HepG2 (cell line): ENCODE data around the gene SEPTIN10. TPM values are rescaled to one million over a fixed set of nuclear protein-coding genes. Genes with fewer than 3 reads are reported as not detected.

Experiments
- AHDC1 ChIP-seq: sonication (generic); formaldehyde crosslinking; IDR thresholded peaks from 2 replicates; pipeline ENCODE4 v1.5.1; 2020; ENCODE audit warnings: mild to moderate bottlenecking, missing genetic modification reagents, borderline replicate concordance
- BHLHE40 ChIP-seq: IDR thresholded peaks from 2 replicates; pipeline ENCODE4 v1.6.1; 2011; ENCODE audit warnings: low read length, improper control_type of control experiment
- ELF4 ChIP-seq: sonication (generic); formaldehyde crosslinking; IDR thresholded peaks from 2 replicates; pipeline ENCODE4 v1.5.0; 2020; ENCODE audit warnings: missing genetic modification reagents, mild to moderate bottlenecking, moderate library complexity, borderline replicate concordance
- GATA4 ChIP-seq: sonication (generic); IDR thresholded peaks from 2 replicates; pipeline ENCODE4 v1.6.1; 2016; ENCODE audit warnings: antibody characterized with exemption, low read depth, borderline replicate concordance
- KLF16 ChIP-seq, 2 experiments: sonication (generic) in 1 of 2; formaldehyde crosslinking in 1 of 2; IDR thresholded peaks; 2 replicates each; pipeline versions ENCODE4 v1.6.1 to v1.8.0; 2016 to 2023; ENCODE audit warnings: missing genetic modification reagents in 2 of 2, missing compliant biosample characterization in 1 of 2
- NFYB ChIP-seq: sonication (generic); formaldehyde crosslinking; IDR thresholded peaks from 2 replicates; pipeline ENCODE4 v1.4.0; 2020; ENCODE audit warnings: missing genetic modification reagents
- NR2F6 ChIP-seq, 2 experiments: IDR thresholded peaks; 2 replicates each; pipeline ENCODE4 v1.6.1; 2016; ENCODE audit warnings: antibody characterized with exemption in 1 of 2, mild to moderate bottlenecking in 1 of 2
- REL ChIP-seq: sonication (generic); formaldehyde crosslinking; conservative IDR thresholded peaks from 2 replicates; pipeline ENCODE4 v1.8.0; 2022; ENCODE audit warnings: mild to moderate bottlenecking, missing genetic modification reagents, moderate library complexity
- TRIM24 ChIP-seq: sonication (generic); formaldehyde crosslinking; IDR thresholded peaks from 2 replicates; pipeline ENCODE4 v1.8.0; 2022; ENCODE audit warnings: mild to moderate bottlenecking, missing genetic modification reagents
- ZBTB34 ChIP-seq: sonication (generic); formaldehyde crosslinking; IDR thresholded peaks from 2 replicates; pipeline ENCODE4 v1.8.0; 2022; ENCODE audit warnings: mild to moderate bottlenecking, missing genetic modification reagents
- ZKSCAN1 ChIP-seq: fragments of 150-350 bp; IDR thresholded peaks from 2 replicates; pipeline ENCODE4 v1.6.1; 2014; ENCODE audit warnings: low read length
- ZNF225 ChIP-seq: sonication (generic); formaldehyde crosslinking; IDR thresholded peaks from 2 replicates; pipeline ENCODE4 v1.4.0; 2020; ENCODE audit warnings: mild to moderate bottlenecking, missing genetic modification reagents
- ZNF567 ChIP-seq: sonication (generic); formaldehyde crosslinking; IDR thresholded peaks from 2 replicates; pipeline ENCODE4 v1.8.1; 2023; ENCODE audit warnings: mild to moderate bottlenecking, missing genetic modification reagents, borderline replicate concordance
- ZNF597 ChIP-seq: sonication (generic); formaldehyde crosslinking; IDR thresholded peaks from 2 replicates; pipeline ENCODE4 v1.5.0; 2020; ENCODE audit warnings: missing genetic modification reagents
- ZNF598 ChIP-seq: sonication (generic); formaldehyde crosslinking; IDR thresholded peaks from 2 replicates; pipeline ENCODE4 v1.5.1; 2020; ENCODE audit warnings: mild to moderate bottlenecking, missing genetic modification reagents, borderline replicate concordance
- ZNF850 ChIP-seq: sonication (generic); formaldehyde crosslinking; conservative IDR thresholded peaks from 2 replicates; pipeline ENCODE4 v1.9.0; 2021; ENCODE audit warnings: mild to moderate bottlenecking, missing genetic modification reagents
- ZSCAN20 ChIP-seq: sonication (generic); formaldehyde crosslinking; IDR thresholded peaks from 2 replicates; pipeline ENCODE4 v1.4.0; 2020; ENCODE audit warnings: missing genetic modification reagents, mild to moderate bottlenecking, borderline replicate concordance
- polyA plus RNA-seq, 8 experiments: library from polyadenylated mRNA; depleted of rRNA in 3 of 8; stranded (reverse) in 7 of 8; unstranded in 1 of 8; fragments of >200 nt; fragmentation: Illumina TruSeq in 4 of 8; extraction: Trizol in 4 of 8; gene quantifications; 2 replicates each; pipeline versions ENCODE4 v1.2.1 to v1.2.3, GENCODE V29; 2011 to 2016; ENCODE audit warnings: low read depth in 4 of 8, missing spikeins in 1 of 8, mixed read lengths in 1 of 8; ENCODE audit not compliant: insufficient read depth in 1 of 8
- total RNA-seq, 5 experiments: library from RNA; depleted of rRNA; stranded (reverse); fragments of >200 nt; fragmentation: Illumina TruSeq; extraction: Trizol; gene quantifications; 2 replicates each; pipeline ENCODE4 v1.2.3, GENCODE V29; 2016; ENCODE audit warnings: low read depth in 1 of 5
- TF ChIP-seq, protein P1 (sequence below): sonication (generic); formaldehyde crosslinking; IDR thresholded peaks from 2 replicates; pipeline ENCODE4 v1.5.1; 2020; ENCODE audit warnings: missing genetic modification reagents, mild to moderate bottlenecking, borderline replicate concordance

Gene SEPTIN10
- total and polyA plus RNA-seq, 2 of the 13 experiments (the other 11 are each of a cell fraction or from before 2014, with no cell fraction given): 45.8 to 67.5 TPM

DNA sequence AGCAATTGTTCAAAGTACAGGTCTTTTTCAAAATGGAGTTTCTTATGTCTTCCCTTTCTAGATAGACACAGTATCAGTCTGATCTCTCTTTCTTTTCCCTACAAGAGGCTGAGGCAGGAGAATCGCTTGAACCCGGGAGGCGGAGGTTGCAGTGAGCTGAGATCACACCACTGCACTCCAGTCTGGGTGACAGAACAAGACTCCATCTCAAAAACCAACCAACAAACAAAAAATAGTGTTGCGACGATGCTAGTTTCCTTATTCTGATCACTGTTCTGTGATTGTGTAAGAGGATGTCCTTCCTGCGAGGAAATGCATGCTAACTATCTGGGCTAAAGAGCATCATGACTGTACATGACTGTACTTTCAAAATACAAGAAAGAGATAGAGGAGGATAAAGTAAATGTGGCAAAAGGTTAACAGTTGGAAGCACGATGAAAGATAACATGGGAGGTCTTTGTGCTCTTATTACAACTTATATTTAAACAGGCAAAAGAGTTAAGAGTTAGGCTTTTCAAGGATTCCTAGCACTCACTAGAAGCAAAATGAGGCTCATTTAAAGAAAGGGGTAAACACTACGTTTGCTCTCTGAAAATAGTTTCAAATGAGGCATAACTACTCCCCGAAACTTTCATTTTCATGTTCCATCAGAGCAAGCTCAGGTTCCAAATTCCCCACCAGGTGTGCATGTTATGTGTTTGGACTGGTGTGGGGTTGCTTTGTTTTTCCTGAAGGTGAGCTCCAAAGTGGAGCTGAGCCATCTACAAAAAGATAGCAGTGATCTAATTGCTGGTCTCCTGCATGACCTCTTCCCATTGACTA, 24.2 kb upstream of the SEPTIN10 start (continued):
- TF ChIP-seq TRIM24 (CRISPR knock-in tag): no peak
- TF ChIP-seq ZSCAN20 (CRISPR knock-in tag): no peak
- no peak for TF ChIP-seq ZNF850 (CRISPR knock-in tag)
- peak; percentile 38 for TF ChIP-seq NR2F6 (IDR thresholded peaks at IDR 0.05)
- TF ChIP-seq NR2F6 (CRISPR knock-in tag; IDR thresholded peaks at IDR 0.05): peak; percentile 54
- TF ChIP-seq ZNF597 (CRISPR knock-in tag): no peak
- TF ChIP-seq BHLHE40: no peak
- TF ChIP-seq KLF16 (CRISPR knock-in tag; IDR thresholded peaks at IDR 0.05): no peak; a peak in 1 of 4 replicates
- TF ChIP-seq GATA4: peak; percentile 20; the same call in 1 of the 2 replicates
- no peak for TF ChIP-seq ELF4 (CRISPR knock-in tag)
- TF ChIP-seq, protein P1, sequence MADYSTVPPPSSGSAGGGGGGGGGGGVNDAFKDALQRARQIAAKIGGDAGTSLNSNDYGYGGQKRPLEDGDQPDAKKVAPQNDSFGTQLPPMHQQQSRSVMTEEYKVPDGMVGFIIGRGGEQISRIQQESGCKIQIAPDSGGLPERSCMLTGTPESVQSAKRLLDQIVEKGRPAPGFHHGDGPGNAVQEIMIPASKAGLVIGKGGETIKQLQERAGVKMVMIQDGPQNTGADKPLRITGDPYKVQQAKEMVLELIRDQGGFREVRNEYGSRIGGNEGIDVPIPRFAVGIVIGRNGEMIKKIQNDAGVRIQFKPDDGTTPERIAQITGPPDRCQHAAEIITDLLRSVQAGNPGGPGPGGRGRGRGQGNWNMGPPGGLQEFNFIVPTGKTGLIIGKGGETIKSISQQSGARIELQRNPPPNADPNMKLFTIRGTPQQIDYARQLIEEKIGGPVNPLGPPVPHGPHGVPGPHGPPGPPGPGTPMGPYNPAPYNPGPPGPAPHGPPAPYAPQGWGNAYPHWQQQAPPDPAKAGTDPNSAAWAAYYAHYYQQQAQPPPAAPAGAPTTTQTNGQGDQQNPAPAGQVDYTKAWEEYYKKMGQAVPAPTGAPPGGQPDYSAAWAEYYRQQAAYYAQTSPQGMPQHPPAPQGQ (CRISPR knock-in tag): no peak
- TF ChIP-seq REL: no peak
- no peak for TF ChIP-seq ZKSCAN1
- TF ChIP-seq ZNF225: no peak
- no peak for TF ChIP-seq NFYB (CRISPR knock-in tag)
- peak; percentile 90 for TF ChIP-seq AHDC1 (CRISPR knock-in tag)
- no peak for TF ChIP-seq ZNF567
- 0 out of 2 replicates have a peak, but pooled peaks have one; percentile 30 for TF ChIP-seq ZNF598
- TF ChIP-seq ZBTB34 (CRISPR knock-in tag): no peak
